Activated CD8-positive, alpha-beta memory T cell treated with anti-CD3 and anti-CD28 coated beads, Interleukin-2, amount 50 U/mL, for 1 hour (primary cell): ENCODE results near the gene ING4.

Experiments used
- DNase-seq: peaks from one replicate; pipeline ENCODE4 v3.0.0-alpha.2; 2020; ENCODE audit errors: extremely low read depth

Gene ING4

DNA sequence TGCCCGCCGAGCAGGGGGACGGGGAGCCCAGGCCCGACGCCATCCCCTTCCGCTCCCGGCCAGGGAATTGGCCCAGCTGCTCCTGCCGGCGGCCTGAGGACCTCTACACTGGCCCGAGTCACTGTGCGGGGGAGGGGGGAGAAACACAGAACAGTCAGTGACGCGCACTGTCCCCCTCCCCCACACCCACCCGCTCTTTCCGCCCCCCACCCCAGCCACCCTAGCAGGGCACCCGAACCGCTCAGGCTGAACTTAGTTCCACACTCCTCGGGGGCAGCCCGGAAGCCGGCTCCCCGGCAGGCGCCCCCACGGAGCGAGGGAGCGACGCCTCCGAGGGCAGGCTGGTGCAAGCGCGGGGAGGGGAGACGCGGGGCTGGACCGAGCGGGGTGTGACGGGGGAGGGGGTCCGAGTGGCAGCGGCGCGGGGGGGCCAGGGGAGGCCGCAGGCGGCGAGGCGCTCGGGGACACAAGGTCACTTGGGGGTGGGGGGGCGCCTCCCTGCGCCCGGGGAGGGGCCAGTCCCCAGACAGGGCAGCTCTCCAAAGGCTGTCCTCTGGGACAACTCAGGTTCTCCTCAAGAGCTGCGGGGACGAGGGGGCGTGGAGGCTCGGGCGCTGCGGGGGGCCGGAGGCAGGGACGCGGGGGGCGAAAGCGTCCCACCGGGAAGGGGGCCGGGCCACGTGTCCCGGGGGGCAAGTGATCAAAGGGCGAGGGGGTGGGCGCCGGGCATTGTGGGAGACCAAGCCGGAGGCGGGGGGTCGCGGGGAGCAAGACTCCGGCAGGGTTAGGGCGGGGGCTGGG, 56.4 kb downstream of the ING4 start:
- DNase-seq, result peak; percentile 33

DNA sequence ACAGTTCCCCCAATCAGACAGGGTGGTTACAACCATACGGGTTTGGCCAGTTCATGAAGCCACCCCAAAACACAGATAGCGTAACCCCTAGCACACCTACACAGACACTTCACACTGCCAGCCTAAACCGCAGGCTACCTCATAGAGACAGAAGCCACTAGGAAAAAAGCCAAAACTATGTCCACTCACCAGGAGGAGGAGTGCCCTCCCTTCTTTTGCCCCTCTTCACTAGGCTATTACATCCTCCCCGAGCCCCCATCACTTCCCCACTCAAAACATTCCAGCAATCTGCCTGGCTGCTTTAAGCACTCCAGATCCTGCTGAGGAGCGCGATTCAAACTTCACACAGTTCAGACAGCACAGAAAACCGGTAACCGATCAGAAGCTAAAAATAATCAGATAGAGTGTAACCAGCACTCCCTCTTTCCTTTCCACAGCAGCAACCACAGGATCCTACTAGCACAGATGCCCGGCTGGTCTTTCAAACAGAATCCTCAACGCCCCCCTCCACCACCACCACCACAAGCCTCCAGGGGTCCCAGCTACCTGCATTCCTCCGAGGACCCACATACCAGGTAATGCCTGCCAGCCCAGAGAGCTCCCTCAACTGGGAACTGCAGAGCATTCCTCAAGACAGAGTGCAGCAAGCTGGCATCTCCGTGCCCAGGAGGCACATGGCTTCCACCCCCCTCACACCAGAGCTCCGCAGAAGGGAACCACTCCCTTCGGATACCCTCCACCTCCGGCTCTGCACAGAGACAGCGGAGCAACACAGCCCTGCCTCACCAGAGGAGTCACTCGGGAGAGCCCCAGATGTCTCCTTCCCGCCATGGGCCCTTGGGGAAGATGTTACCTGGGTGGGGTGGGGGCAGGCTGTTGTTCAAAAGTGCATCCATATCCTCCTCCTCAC, 57.2 kb downstream of the ING4 start:
- DNase-seq, result peak; percentile 25

DNA sequence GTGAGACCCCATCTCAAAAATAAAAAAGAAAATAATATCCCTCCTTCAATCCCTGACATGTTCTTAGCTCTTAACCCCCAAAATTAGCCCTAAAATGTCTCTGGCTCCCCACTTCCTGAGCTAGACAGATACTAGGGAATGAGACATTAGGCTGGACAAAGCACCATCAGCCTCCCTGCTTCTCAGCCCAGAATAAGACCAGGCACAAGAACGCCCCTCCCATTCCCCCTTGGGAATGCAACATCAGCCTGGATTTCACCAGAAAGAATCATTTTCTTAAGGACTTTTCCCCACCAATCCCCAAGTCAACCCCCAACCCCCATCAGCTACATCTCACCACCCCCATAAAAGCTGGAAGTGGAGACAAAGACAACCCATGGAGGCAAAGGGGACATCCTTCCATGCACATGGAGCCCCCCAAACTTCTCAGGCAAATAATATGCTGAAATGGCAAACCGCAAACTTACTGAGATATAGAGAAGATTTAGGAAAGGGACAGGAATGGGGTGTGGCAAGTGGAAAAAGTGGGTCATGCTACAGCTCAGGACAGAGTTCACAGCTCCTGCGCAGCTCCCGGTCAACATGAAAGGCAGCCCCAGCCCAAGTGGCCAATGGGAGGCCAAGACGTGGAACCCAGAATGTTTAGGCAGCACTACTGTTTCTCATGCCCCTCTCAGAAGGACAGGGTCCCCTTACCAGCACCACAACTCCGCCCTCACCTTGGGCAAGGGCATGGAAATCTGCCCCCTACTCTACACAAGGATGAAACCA, 58.5 kb downstream of the ING4 start:
- no peak for DNase-seq

DNA sequence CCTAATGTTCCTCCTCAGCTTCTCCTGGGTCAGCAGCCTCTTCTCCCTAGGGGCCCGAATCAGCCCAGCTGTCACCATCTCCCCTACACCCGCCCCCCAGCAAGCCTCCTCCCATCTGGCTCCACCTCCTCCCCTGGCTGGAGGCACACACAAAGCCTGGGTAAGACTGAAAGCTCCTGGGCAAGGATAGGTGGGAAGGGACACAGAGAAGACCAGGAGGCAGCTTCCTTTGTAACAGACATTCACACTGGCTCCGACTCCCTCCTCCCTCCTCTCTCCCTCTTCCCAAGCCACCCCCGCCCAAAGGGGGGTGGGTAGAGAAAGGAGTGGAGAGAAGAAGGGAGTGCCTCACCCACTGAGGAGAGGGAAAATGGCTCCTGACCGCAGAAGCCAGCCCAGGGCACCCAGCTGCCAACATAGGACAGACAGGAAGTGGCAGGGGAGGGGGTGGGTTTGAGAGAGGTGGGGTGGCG, 59.8 kb downstream of the ING4 start:
- DNase-seq, result no peak

DNA sequence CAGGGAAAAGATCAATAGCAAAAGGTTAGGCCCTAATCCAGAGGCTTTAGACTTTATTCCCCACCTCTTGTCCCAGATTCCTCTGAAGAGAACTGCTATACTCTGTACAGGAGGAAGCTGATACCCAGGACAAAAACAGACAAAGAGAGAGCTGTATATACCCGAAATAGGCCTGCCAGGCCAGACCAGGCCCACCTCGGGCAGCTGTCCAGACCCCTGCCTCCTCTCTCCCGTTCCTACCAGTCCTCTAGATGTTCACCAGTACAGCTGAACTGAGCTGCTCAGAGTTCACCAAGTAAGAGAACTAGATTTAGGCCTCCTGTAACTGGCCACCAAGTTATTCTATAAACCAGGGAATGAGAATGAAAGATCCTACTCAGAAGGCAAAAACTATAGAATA, 60.4 kb downstream of the ING4 start:
- DNase-seq, result no peak
